Effector memory CD4-positive, alpha-beta T cell (primary cell): ENCODE data around the gene GPRIN1.

Source experiments
- DNase-seq, 3 donors: peaks; one replicate each; pipeline ENCODE4 v3.0.0-alpha.2; 2020
- H3K27ac ChIP-seq: 2 replicates; pipeline ENCODE4 v1.7.0; 2013; ENCODE audit warnings: mild to moderate bottlenecking, low read length, moderate library complexity; ENCODE audit not compliant: insufficient read depth, poor library complexity, severe bottlenecking
- H3K27me3 ChIP-seq: replicated peaks from 2 replicates; pipeline ENCODE4 v1.7.0; 2013; ENCODE audit warnings: mild to moderate bottlenecking, low read length; ENCODE audit not compliant: insufficient read depth, control insufficient read depth, poor library complexity, severe bottlenecking
- H3K36me3 ChIP-seq: 2 replicates; pipeline ENCODE4 v1.7.0; 2013; ENCODE audit warnings: mild to moderate bottlenecking, low read length, moderate library complexity; ENCODE audit not compliant: control insufficient read depth, insufficient read depth
- H3K4me1 ChIP-seq: 2 replicates; pipeline ENCODE4 v1.7.0; 2013; ENCODE audit warnings: low read length, mild to moderate bottlenecking; ENCODE audit not compliant: control insufficient read depth, insufficient read depth, poor library complexity, severe bottlenecking
- H3K4me3 ChIP-seq: 2 replicates; pipeline ENCODE4 v1.7.0; 2013; ENCODE audit warnings: low read length, low read depth, mild to moderate bottlenecking; ENCODE audit not compliant: insufficient read depth, poor library complexity, severe bottlenecking
- H3K9me3 ChIP-seq: 2 replicates; pipeline ENCODE4 v1.7.0; 2013; ENCODE audit warnings: mild to moderate bottlenecking, low read length, moderate library complexity; ENCODE audit not compliant: control insufficient read depth
- total RNA-seq, 3 donors: gene quantifications; one replicate each; lab custom pipeline; 2026; lab: John Stamatoyannopoulos, UW

GPRIN1 gene
- 0.77 to 2.4 (median 2.2) reads per million in 3 donors for total RNA-seq

GRCh38 chr5:176609724-176610434 lies at the start of gene GPRIN1:
TSS of gene GPRIN1 (minus strand) at chr5:176610156. CDS start at chr5:176599834, 10,322 bp downstream.
- peak within 1 kb of the TSS; percentile 65 for H3K4me3 ChIP-seq
- peak in 2 of 3 donors; percentile 19 to 35 for DNase-seq

DNA sequence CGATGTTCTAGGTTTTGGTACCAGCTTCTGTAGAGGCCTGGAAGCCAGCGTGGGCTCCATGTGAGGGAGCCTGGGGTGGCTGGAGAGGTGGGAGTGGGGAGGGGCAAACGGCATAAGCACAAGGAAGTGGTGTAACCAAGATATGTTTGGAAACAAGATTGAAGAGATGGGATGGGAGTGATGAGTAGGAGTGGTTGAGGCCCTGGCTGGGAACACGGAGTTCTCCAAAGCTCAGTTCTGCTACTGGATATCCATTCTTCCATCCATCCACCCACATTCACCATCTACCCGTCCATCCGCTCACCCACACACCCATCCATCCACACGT lies 49.5 kb upstream of the GPRIN1 start:
- no peaks in the 10 kb centered on the region for H3K27me3 ChIP-seq
- peaks cover 25% of the 10 kb centered on the region for H3K4me1 ChIP-seq
- H3K27ac ChIP-seq, result peak overlapping the region; percentile 22
- no peak for DNase-seq
- no peaks in the 10 kb centered on the region for H3K36me3 ChIP-seq
- no peaks in the 10 kb centered on the region for H3K9me3 ChIP-seq
- no peak overlapping the region for H3K4me3 ChIP-seq

More at GRCh38 chr5:176609724-176610434, at the start of gene GPRIN1:
- Histone ChIP-seq H3K9me3 (no peaks in the 10 kb centered on the region), H3K27me3 (no peaks in the 10 kb centered on the region), H3K36me3 (no peaks in the 10 kb centered on the region), H3K27ac (no peak within 1 kb of the TSS), H3K4me1 (peaks cover 3% of the 10 kb centered on the region)

DNA sequence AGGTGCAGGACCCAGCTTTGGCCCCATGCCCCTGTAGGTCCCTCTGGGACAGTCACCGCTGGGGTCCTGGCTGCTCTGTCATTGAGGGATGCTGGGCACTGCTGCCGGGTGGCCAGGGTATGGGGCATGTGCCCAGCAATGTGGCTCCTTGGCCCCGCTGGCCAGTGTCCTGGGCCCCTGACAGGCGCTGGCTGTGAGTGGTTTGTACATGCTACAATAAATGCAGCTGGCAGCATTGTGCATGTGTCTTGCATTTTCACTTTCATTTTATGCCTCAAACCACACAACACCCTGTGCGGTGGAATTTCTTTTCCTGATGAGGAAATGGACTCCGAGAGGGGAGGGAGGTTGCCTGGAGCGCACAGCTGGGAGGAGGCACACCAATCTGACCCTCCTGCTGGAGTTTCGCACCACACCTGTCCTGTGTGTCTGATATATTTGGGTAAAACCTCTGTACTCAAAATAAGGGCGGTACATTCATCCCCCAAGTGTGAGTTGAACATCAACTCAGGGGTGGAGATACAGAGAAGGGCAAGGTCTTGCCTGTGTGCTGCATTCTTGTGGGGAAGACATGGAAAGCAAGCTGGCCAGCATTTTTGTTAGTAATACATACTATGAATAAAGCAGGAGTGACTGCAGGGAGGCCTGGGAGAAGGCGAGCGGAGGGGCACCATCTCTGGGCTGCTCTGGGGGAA lies 49.0 kb upstream of the GPRIN1 start:
- Histone ChIP-seq H3K27me3 (no peaks in the 10 kb centered on the region), H3K9me3 (no peaks in the 10 kb centered on the region), H3K36me3 (peaks cover 4% of the 10 kb centered on the region), H3K27ac (peak overlapping the region; percentile 22), H3K4me3 (peak overlapping the region; percentile 44), H3K4me1 (peaks cover 25% of the 10 kb centered on the region)
- DNase-seq, result peak in 1 of 3 donors; percentile 23

DNA sequence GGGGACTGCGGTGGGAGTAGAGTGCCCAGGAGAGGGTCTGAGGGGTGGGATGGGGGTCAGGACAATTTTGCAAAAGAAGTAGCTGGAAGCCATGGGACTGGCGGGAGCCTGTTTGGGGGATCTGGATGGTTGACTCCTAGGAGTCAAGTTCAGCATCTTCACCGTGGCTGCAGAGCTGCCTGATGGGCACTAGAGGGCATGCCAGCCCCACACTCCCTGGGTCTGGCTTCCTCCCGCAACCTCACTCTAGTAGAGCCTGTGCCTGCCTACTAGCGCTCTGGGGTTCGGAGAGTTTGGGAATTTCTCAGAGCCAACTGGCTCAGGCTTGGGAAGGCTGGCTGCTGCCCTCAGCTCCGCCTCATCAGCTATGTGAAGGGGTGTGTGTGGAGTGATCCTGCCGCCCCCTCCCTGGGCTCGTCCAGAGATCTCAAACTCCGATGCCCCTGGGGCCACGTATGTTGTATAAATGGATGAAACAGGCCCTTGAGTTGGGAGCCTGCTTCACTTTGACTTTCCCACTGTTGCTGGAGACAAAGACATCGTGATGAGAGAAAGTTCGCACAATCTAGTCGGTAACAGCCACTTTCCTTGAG lies 48.1 kb upstream of the GPRIN1 start:
- Histone ChIP-seq H3K27ac (no peak overlapping the region), H3K27me3 (no peaks in the 10 kb centered on the region), H3K4me3 (peak overlapping the region; percentile 15), H3K9me3 (no peaks in the 10 kb centered on the region), H3K36me3 (peaks cover 7% of the 10 kb centered on the region), H3K4me1 (peaks cover 25% of the 10 kb centered on the region)
- peak; percentile 22 to 30 (median 27) for DNase-seq

DNA sequence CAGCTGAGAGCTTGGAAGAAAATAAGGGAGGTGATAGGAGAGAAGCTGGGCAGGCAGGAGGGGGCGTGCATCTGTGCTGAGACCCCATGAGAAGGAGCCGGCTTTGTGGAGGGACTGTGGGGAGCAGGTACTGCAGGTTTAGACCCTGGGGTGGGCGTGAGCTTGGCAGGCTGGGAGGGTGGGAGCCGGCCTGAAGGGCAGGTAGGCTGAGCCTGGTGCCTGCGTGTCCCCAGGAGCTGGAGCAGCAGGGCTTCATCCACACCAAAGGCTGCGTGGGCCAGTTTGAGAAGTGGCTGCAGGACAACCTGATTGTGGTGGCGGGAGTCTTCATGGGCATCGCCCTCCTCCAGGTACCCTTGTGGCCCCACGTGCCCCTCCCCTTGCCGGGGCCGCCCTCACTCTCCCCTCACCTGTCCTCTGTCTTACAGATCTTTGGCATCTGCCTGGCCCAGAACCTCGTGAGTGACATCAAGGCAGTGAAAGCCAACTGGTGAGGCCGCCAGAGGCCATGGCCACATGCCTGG lies 46.6 kb upstream of the GPRIN1 start:
- Histone ChIP-seq H3K36me3 (peaks cover 7% of the 10 kb centered on the region), H3K9me3 (no peaks in the 10 kb centered on the region), H3K27me3 (no peaks in the 10 kb centered on the region), H3K27ac (no peak overlapping the region), H3K4me3 (no peak overlapping the region), H3K4me1 (peaks cover 25% of the 10 kb centered on the region)
- no peak for DNase-seq

- no peak overlapping the region for H3K27ac ChIP-seq
- no peak overlapping the region for H3K4me3 ChIP-seq
- H3K4me1 ChIP-seq, result peaks cover 15% of the 10 kb centered on the region
- no peaks in the 10 kb centered on the region for H3K9me3 ChIP-seq
- H3K27me3 ChIP-seq, result no peaks in the 10 kb centered on the region
- DNase-seq, result no peak
- peaks cover 7% of the 10 kb centered on the region for H3K36me3 ChIP-seq
Observed at GRCh38 chr5:176654856-176655255, 44.9 kb upstream of the GPRIN1 start.

- H3K27me3 ChIP-seq, result no peaks in the 10 kb centered on the region
- H3K36me3 ChIP-seq, result peaks cover 7% of the 10 kb centered on the region
- DNase-seq, result peak in 1 of 3 donors; percentile 16
- H3K27ac ChIP-seq, result no peak overlapping the region
- no peaks in the 10 kb centered on the region for H3K9me3 ChIP-seq
- no peak overlapping the region for H3K4me3 ChIP-seq
- H3K4me1 ChIP-seq, result peaks cover 13% of the 10 kb centered on the region
Observed at GRCh38 chr5:176653401-176654385, 43.7 kb upstream of the GPRIN1 start.

- Histone ChIP-seq H3K9me3 (no peaks in the 10 kb centered on the region), H3K27me3 (no peaks in the 10 kb centered on the region), H3K4me3 (no peak overlapping the region), H3K4me1 (peaks cover 18% of the 10 kb centered on the region), H3K36me3 (peaks cover 7% of the 10 kb centered on the region), H3K27ac (no peak overlapping the region)
- DNase-seq, result no peak
Observed at GRCh38 chr5:176652136-176652535, 42.2 kb upstream of the GPRIN1 start.

DNA sequence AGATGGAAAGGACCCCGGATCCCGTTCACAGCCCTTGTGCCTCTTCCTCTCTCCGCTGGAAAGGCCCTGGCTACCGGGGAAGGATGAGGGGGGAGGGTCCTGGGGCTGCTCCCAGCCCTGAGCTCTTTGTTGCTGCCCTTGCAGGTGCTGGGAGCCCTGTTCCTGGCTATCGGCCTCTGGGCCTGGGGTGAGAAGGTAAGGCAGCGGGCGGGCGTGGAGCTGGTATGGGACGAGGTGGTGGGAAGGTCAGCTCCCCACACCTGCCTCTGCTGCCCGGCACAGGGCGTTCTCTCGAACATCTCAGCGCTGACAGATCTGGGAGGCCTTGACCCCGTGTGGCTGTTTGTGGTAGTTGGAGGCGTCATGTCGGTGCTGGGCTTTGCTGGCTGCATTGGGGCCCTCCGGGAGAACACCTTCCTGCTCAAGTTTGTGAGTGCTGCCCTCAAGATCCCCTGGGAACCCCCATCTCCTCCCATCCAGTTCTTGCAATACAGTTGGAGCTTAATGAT lies 41.6 kb upstream of the GPRIN1 start:
- H3K9me3 ChIP-seq, result no peaks in the 10 kb centered on the region
- no peaks in the 10 kb centered on the region for H3K27me3 ChIP-seq
- peaks cover 7% of the 10 kb centered on the region for H3K36me3 ChIP-seq
- no peak overlapping the region for H3K27ac ChIP-seq
- H3K4me3 ChIP-seq, result no peak overlapping the region
- peaks cover 20% of the 10 kb centered on the region for H3K4me1 ChIP-seq
- DNase-seq, result no peak
